Measurements from ENCODE around the gene TGM1.

Gene TGM1

DNA sequence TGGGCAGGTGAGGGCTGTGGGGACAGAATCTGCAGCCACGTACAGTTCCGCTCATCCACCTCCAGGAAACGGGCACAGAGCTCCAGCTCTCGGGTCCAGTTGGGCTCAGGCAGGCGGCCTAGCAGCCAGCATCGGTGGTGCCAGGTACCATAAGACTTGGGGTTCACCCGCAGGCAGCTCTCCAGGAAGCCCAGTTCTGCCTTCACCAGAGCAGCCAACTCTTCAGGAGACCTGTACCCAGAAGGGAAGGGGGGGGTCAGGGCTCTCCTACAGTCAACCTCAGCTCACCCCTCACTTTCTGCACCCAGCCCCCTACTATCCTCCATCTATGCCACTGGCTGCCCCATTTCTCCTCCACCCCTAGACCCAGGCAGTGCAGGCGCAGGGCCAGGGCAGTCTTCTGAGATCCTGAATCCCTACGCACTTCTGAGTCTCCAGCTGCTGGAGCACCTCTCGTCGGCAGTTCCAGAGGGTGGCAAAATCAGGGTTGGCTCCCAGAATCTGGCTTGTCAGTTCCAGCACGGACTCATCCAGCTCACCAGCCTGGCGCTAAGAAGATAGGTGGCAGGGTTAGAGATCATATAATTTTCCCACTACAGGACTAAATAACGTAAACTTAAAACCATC is 7.0 kb upstream of the TGM1 start:
- H3K27ac ChIP-seq, result peak overlapping the region; percentile 96
- ChIA-PET POLR2A (ENCODE audit: low non-redundant PET) (interaction anchor here (2.1 kb wide), 1 partner anchor 28 kb away, joined by 12 read pairs; the partner anchor contains the start of gene TINF2), CTCF (interaction anchor here (0.6 kb wide), 2 partner anchors 18 to 23 kb away, joined by 3 to 4 read pairs; no protein-coding TSS in a partner anchor)
- DNase-seq (ENCODE audit: low spot score), result no peak
- TF ChIP-seq CTCF (conservative IDR thresholded peaks at IDR 0.05; ENCODE audit: low read depth), result no peak

- POLR2A ChIA-PET (ENCODE audit: low non-redundant PET), result interaction anchor here (0.5 kb wide), 1 partner anchor 23 kb away, joined by 4 read pairs; no protein-coding TSS in a partner anchor
These were observed 6.4 kb upstream of the TGM1 start for GRCh38 chr14:24269368-24269767.

GRCh38 chr14:24268225-24268624 is 5.2 kb upstream of the TGM1 start:
- TF ChIP-seq CTCF (conservative IDR thresholded peaks at IDR 0.05; ENCODE audit: low read depth), result no peak
- H3K27ac ChIP-seq, result peak overlapping the region; percentile 96
- ChIA-PET CTCF (no interaction called here), POLR2A (ENCODE audit: low non-redundant PET) (interaction anchor here (0.5 kb wide), 1 partner anchor 22 kb away, joined by 3 read pairs; no protein-coding TSS in a partner anchor)
- no peak for DNase-seq (ENCODE audit: low spot score)

More at GRCh38 chr14:24269368-24269767, 6.4 kb upstream of the TGM1 start:
- CTCF ChIA-PET, result interaction anchor here (0.6 to 0.9 kb wide), 3 partner anchors 22 to 64 kb away, joined by 4 read pairs; partner anchors contain the start of gene CIDEB
- no peak for DNase-seq (ENCODE audit: low spot score)
- no peak for TF ChIP-seq CTCF (conservative IDR thresholded peaks at IDR 0.05; ENCODE audit: low read depth)
- peak overlapping the region; percentile 96 for H3K27ac ChIP-seq

DNA sequence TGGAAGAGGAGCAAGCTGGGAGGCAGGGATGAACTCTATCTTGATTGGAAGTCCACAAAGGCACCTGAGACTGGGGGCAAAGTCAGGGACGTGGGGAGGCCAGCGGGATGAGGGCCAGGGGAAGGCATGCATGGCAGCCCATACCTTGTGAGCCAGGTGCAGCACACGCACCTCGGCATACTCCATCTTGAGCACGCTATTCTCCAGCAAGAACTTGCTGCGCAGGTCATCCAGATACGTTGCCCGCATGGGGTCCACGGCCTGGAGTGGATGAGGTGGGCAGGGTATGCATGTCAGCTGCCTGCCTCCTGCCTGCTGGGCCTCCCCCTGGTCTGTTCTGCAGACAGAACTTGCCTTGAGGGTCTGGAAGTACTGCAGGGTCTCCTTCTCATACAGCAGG is 4.5 kb upstream of the TGM1 start:
- ChIA-PET CTCF (interaction anchor here (0.6 kb wide), 1 partner anchor 30 kb away, joined by 3 read pairs; no protein-coding TSS in a partner anchor), POLR2A (ENCODE audit: low non-redundant PET) (interaction anchor here (0.5 kb wide), 1 partner anchor 21 kb away, joined by 3 read pairs; no protein-coding TSS in a partner anchor)
- H3K27ac ChIP-seq, result peak overlapping the region; percentile 96
- no peak for DNase-seq (ENCODE audit: low spot score)
- TF ChIP-seq CTCF (conservative IDR thresholded peaks at IDR 0.05; ENCODE audit: low read depth), result no peak

DNA sequence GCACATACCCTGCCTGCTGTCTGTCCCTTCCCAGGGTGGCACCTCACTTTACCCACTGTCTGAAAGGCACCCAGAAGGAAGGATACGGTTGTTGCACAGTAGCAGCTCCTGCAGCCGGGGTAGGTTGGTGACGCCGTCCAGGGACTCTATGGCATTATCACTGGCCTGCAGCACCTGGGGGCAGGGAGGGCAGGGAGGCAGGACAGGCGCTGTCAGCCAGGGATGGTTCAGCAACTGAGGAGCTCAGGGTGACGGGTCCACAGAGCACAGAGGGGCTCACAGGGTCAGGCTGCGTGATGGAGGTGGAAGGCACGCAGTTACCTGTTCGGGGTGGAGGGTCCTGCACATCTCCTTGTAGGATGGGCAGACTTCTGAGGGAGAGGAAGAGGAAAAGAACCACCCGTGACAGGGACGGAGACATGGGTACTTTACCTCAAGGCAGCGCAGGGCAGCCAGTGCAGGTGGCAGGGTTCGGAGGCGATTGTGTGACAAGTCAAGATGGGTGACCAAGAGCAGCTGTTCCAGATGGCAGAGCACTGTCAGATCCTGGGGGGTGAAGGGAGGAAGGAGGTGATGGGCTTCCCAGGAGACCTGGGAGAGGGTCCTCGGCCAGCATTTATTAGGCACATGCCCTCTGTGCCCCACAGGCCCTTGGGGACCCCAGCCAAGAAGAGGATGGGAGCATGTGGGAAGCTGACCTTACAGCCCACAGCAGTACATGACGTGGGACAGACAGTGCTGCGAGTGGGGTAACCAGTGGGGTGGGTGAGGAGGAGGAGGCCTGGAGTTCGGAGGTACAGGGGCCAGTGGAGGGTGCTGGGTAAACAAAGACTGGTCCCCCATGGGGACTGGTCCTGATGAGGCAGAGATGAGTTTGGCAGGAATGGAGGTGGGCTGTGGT is 3.6 kb upstream of the TGM1 start:
- DNase-seq (ENCODE audit: low spot score), result no peak
- ChIA-PET CTCF (interaction anchor here (0.6 kb wide), 1 partner anchor 31 kb away, joined by 3 read pairs; no protein-coding TSS in a partner anchor), POLR2A (ENCODE audit: low non-redundant PET) (no interaction called here)
- no peak for TF ChIP-seq CTCF (conservative IDR thresholded peaks at IDR 0.05; ENCODE audit: low read depth)
- H3K27ac ChIP-seq, result peak overlapping the region; percentile 96

DNA sequence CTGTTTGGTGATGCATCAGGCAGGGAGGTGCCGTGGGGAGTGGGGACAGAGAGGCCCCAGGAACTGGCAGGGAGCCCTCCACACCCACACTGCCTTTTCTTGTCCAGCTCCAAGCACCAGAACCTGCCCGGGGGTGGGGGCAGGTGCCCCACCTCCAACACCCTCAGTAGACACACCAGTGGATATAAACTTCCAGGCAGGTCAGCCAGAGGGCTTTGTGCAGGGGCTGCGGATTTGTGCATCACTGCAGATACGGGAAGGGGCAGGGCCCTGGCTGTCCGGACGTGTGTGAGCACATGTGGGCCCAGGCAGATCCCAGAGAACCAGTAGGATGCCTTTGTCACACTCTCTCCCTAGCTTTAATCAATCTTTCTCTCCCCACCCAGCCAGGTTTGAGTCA is 1.3 kb upstream of the TGM1 start:
- ChIA-PET POLR2A (ENCODE audit: low non-redundant PET) (interaction anchor here (0.7 to 1.1 kb wide), 2 partner anchors 22 to 35 kb away, joined by 3 read pairs; partner anchors contain the start of genes DHRS1, NOP9 and TINF2), CTCF (interaction anchor here (0.5 to 2.4 kb wide), 4 partner anchors 22 to 148 kb away, joined by 3 to 11 read pairs (median 3); partner anchors contain the start of genes LTB4R and TINF2)
- DNase-seq (ENCODE audit: low spot score), result peak; percentile 65
- peak overlapping the region; percentile 96 for H3K27ac ChIP-seq
- TF ChIP-seq CTCF (conservative IDR thresholded peaks at IDR 0.05; ENCODE audit: low read depth), result no peak

Data from RWPE1 (cell line).